GM18951 (cell line): ENCODE measurements around the gene MGST2.

Experiments used
- POLR2A ChIP-seq: IDR thresholded peaks from 4 replicates; pipeline ENCODE4 v1.6.1; 2011; ENCODE audit warnings: mild to moderate bottlenecking; ENCODE audit not compliant: insufficient read length, insufficient read depth; ENCODE audit errors: extremely low read depth
- in situ Hi-C: fragments of 300-500 bp; cut with MboI; formaldehyde crosslinking; loops from one replicate; pipeline ENCODE4 v1.12.0; 2022; ENCODE audit warnings: low sequenced_read_pairs, mixed read lengths, inconsistent platforms; ENCODE audit not compliant: unreplicated experiment

The MGST2 gene

GRCh38 chr4:139738846-139739613, 73.4 kb downstream of the MGST2 start:
- no peak for TF ChIP-seq POLR2A
- in situ Hi-C loops = no loop called here

GRCh38 chr4:139740121-139740520, 74.5 kb downstream of the MGST2 start:
- in situ Hi-C loops = no loop called here
- no peak for TF ChIP-seq POLR2A

- in situ Hi-C loops = no loop called here
- no peak for TF ChIP-seq POLR2A
Measured at GRCh38 chr4:139740531-139741041, 75.0 kb downstream of the MGST2 start.

GRCh38 chr4:139743027-139743426, 77.4 kb downstream of the MGST2 start:
- no peak for TF ChIP-seq POLR2A
- in situ Hi-C loops = no loop called here

GRCh38 chr4:139744232-139744631, 78.6 kb downstream of the MGST2 start:
- no peak for TF ChIP-seq POLR2A
- in situ Hi-C loops = no loop called here

- in situ Hi-C loops = no loop called here
- TF ChIP-seq POLR2A = no peak
Measured at GRCh38 chr4:139745111-139745639, 79.6 kb downstream of the MGST2 start.

GRCh38 chr4:139746431-139747171, 81.0 kb downstream of the MGST2 start:
- in situ Hi-C loops = no loop called here
- no peak for TF ChIP-seq POLR2A

- in situ Hi-C loops = no loop called here
- TF ChIP-seq POLR2A = no peak
Measured at GRCh38 chr4:139749338-139749737, 83.7 kb downstream of the MGST2 start.

GRCh38 chr4:139749835-139750498, 84.3 kb downstream of the MGST2 start:
- in situ Hi-C loops = no loop called here
- no peak for TF ChIP-seq POLR2A

- in situ Hi-C loops = no loop called here
Measured at GRCh38 chr4:139753686-139754085, 88.1 kb downstream of the MGST2 start.

More at GRCh38 chr4:139753686-139754085, 88.1 kb downstream of the MGST2 start:
- no peak for TF ChIP-seq POLR2A
